Measurements from ENCODE around the gene AKR1C3.

The AKR1C3 gene

DNA sequence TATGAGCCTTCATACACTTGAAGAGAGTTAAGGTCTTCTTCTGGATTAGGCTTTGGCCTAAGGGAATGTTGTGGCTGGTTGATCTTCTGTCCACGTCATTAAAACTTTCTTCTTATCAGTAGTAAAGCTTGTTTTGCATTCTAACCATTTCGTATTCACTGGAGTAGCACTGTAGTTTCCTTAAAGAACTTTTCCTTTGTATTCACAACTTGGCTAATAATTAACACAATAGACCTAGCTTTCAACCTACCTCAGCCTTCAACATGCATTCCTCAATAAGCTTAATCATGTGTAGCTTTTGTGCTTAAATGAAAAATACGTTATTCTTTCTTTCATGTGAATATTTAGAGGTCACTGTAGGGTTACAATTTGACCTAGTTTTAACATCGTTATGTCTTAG lies 48.0 kb downstream of the AKR1C3 start:
- DNase-seq = no peak

DNA sequence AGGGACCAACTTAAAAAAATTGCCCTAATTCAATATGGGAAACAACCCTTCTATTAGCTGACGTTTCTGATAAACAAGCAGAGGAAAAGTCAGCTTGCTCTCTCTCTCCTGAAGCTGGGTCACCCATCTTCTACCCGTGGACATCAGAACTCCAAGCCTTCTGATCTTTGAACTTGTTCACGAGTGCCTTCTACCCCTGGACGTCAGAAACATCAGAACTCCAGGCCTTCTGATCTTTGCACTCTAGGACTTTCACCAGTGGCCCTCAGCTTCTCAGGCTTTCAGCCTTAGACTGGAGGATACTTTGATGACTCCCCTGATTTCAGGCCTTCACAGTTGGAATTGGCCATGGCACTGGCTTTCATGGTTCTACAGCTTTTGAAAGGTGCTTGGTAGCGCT lies 48.9 kb downstream of the AKR1C3 start:
- DNase-seq = no peak

DNA sequence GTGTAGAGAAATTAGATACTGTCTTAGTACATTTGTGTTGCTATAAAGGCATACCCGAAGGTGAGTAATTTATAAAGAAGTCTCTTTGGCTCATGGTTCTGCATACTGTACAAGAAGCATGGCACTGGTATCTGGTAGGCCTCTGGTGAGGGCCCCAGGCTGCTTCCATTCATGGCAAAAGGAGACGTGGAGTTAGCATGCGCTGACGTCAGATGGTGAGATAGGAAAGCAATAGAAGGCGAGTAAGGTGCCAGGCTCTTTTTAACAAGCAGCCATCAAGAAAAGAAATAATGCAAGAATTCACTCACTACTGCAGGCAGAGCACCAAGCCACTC lies 52.7 kb downstream of the AKR1C3 start:
- no peak for DNase-seq

DNA sequence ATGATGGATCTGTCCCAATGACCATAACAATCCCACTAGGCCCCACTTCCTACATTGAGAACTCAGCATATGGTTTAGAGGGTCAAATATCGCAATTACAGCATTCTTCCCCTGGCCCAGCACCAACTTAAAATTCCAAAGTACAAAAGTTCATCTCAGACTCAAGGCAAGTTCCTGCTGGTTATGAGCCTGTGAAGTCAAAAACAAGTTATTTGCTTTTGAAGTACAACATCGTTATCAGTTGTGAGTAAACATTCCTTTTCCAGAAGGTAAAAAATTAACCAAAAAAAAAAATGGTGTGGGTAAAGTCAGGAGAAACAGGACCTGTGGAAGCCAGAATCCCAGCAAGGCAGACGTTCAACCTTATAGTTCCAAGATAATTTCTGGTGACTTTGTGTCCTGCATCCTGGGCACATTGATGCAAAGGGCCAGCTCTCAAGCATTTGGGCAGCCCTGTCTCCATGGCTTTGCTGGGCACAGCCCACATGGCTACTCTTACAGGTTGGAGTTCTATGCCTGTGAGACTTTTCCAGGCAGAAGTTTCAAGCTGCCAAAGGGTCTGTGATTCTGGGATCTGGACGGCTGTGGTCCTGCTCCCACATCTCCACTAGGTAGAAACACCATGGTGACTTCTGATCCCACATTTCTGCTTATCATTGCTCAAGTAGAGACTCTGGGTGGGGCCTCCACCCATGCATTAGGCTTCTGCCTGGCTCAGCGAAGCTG lies 53.2 kb downstream of the AKR1C3 start:
- DNase-seq = no peak

DNA sequence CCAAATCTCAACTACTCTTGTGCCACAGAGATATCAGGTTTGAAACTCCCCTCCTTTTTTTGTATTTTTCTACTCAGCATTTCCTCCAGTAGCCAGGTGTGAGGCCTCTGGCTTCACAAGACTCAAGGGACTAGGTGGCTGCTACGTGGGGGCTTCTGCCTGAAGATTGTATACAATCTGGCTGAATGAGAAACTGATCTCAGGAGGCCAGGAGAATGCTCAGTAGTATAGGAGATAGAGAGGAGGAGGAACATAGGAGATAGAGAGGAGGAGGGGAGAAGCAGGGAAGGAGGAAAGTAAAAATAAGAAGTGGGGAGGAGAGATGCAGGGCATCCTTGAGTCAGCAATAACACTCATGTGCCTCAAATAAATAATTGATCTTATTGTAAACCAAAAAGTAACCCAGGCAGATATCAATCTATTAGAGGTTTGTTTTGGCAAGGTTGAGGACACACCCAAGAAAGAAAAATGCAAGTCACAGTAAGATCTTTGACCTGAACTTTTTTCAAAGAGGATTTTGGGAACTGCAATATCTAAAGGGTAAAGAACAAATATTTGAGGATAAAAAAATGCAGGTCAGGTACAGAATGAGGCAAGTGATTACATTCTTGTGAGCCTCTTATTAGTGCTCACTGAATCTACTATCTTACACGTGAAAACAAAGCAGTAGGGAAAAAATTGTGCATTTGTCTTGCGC lies 53.9 kb downstream of the AKR1C3 start:
- no peak for DNase-seq

DNA sequence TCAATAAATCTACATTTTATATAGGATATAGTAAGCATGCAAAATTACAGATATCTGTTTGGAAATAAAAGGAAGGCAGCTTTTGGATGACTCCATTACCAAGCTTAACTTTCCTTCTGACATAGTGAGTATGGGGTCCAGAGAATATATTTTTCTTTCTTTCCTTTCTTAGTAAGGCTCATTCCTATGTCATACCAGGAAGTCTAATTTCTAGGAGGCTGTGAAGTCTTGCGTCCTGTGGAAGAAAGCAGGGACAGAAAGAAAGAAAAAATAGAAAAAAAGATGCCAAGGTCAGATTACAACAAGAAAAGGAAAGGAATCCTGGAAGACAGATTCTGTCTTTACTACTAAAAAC lies 54.4 kb downstream of the AKR1C3 start:
- DNase-seq = no peak

DNA sequence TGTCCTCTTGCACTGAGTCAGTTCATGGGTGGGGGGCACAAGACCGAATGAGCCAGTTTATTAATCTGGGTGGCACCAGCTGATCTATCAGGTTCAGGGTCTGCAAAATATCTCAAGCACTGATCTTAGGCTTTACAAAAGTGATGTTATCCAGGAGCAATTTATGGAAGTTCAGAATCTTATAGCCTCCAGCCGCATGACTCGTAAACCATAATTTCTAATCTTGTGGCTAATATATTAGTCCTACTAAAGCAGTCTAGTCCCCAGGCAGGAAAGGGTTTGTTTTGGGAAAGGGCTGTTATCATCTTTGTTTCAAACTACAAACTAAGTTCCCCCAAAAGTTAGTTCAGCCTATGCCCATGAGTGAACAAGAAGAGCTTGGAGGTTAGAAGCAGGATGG lies 56.9 kb downstream of the AKR1C3 start:
- DNase-seq = no peak

DNA sequence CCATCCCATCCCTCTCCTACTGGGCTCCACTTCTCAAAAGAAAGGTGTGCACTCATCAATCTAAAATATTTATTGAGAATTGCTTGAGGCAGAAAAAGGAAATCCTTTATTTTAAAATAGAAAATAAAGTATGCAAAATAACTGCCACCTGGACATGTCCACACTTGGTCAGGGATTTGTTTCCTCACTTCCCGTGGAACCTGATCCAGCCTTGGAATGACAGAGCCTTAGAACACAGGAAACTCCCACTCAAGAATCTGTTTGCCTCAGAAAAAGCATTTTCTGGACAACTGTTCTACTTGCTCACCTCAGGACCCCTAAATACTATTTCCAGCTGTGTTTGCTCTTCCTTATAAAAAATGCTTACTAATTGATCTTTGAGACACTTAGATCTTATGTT lies 61.7 kb downstream of the AKR1C3 start:
- no peak for DNase-seq
